Peyer's patch (tissue), 4 donors: ENCODE measurements around the gene PPP2R2C. TPM values are rescaled to one million over a fixed set of nuclear protein-coding genes. Genes with fewer than 3 reads are reported as not detected.

ENCODE experiments used
- DNase-seq, 3 donors: peaks; one replicate each; pipeline ENCODE4 v3.0.0-alpha.2; 2017 to 2019
- H3K27ac ChIP-seq, 4 donors: fragments of 200-600 bp; sonication (generic); one replicate each; pipeline ENCODE4 v1.5.1; 2016 to 2019
- H3K27me3 ChIP-seq, 2 donors: fragments of 200-600 bp; sonication (generic); one replicate each; pipeline ENCODE4 v1.5.1; 2019
- H3K36me3 ChIP-seq, 3 donors: fragments of 200-600 bp; sonication (generic); one replicate each; pipeline ENCODE4 v1.5.1; 2016 to 2019
- H3K4me1 ChIP-seq, 4 donors: fragments of 200-600 bp; sonication (generic); one replicate each; pipeline ENCODE4 v1.5.1; 2016 to 2019
- H3K4me3 ChIP-seq, 4 donors: fragments of 200-600 bp; sonication (generic); 1 replicate in 3 of 4; 2 replicates in 1 of 4; pipeline ENCODE4 v1.5.1; 2016 to 2019; ENCODE audit warnings: mild to moderate bottlenecking in 1 of 4
- H3K9me3 ChIP-seq, 4 donors: fragments of 200-600 bp; sonication (generic); one replicate each; pipeline ENCODE4 v1.5.1; 2016 to 2019; ENCODE audit warnings: mild to moderate bottlenecking in 1 of 4
- CTCF ChIP-seq, 6 experiments: fragments of 450-650 bp in 4 of 6; fragments of 200-600 bp in 2 of 6; sonication (generic) in 1 of 6; IDR thresholded peaks; one replicate each; pipeline ENCODE4 v1.5.1; 2017 to 2019; ENCODE audit warnings: antibody characterized with exemption in 6 of 6, mild to moderate bottlenecking in 3 of 6, moderate library complexity in 1 of 6
- POLR2A ChIP-seq, 2 donors: fragments of 450-650 bp; IDR thresholded peaks; one replicate each; pipeline ENCODE4 v1.5.1; 2017; ENCODE audit warnings: antibody characterized with exemption in 2 of 2, mild to moderate bottlenecking in 2 of 2, moderate library complexity in 2 of 2
- total RNA-seq, 4 donors: library from RNA; depleted of rRNA; stranded (reverse); fragments of >200 nt; gene quantifications; one replicate each; pipeline ENCODE4 v1.1.0, GENCODE V29; 2016

PPP2R2C gene
- total RNA-seq, 4 donors from 2014 or later: 0.27 to 4.1 TPM; not detected in 2

GRCh38 chr4:6504900-6505496, 32.6 kb upstream of the PPP2R2C start:
- no peaks in the 10 kb centered on the region for H3K36me3 ChIP-seq
- no peaks in the 10 kb centered on the region for H3K4me1 ChIP-seq
- no peak overlapping the region for H3K4me3 ChIP-seq
- peaks cover 0 to 11% (median 0%) of the 10 kb centered on the region in 4 donors for H3K9me3 ChIP-seq
- no peak for DNase-seq
- H3K27me3 ChIP-seq: no peaks in the 10 kb centered on the region
- TF ChIP-seq POLR2A (IDR thresholded peaks at IDR 0.05): no peak
- no peak overlapping the region for H3K27ac ChIP-seq

GRCh38 chr4:6502747-6503465, 30.5 kb upstream of the PPP2R2C start:
- H3K9me3 ChIP-seq: peaks cover 0 to 11% (median 0%) of the 10 kb centered on the region in 4 donors
- no peaks in the 10 kb centered on the region for H3K27me3 ChIP-seq
- H3K27ac ChIP-seq: no peak overlapping the region
- H3K4me1 ChIP-seq: no peaks in the 10 kb centered on the region
- no peaks in the 10 kb centered on the region for H3K36me3 ChIP-seq
- TF ChIP-seq POLR2A (IDR thresholded peaks at IDR 0.05) (no peak), CTCF (IDR thresholded peaks at IDR 0.05) (no peak)
- DNase-seq: no peak
- H3K4me3 ChIP-seq: no peak overlapping the region

GRCh38 chr4:6502147-6502546, 29.7 kb upstream of the PPP2R2C start:
- Histone ChIP-seq H3K9me3 (peaks cover 0 to 11% (median 0%) of the 10 kb centered on the region in 4 donors), H3K4me3 (no peak overlapping the region), H3K4me1 (no peaks in the 10 kb centered on the region), H3K27ac (no peak overlapping the region), H3K27me3 (no peaks in the 10 kb centered on the region), H3K36me3 (no peaks in the 10 kb centered on the region)
- DNase-seq: no peak
- TF ChIP-seq POLR2A (IDR thresholded peaks at IDR 0.05): no peak
- TF ChIP-seq CTCF (IDR thresholded peaks at IDR 0.05): no peak

- H3K4me1 ChIP-seq: no peaks in the 10 kb centered on the region
- H3K9me3 ChIP-seq: peaks cover 0 to 11% (median 0%) of the 10 kb centered on the region in 4 donors
- no peak for DNase-seq
- no peaks in the 10 kb centered on the region for H3K27me3 ChIP-seq
- H3K4me3 ChIP-seq: no peak overlapping the region
- H3K27ac ChIP-seq: no peak overlapping the region
- TF ChIP-seq CTCF (IDR thresholded peaks at IDR 0.05): no peak
- TF ChIP-seq POLR2A (IDR thresholded peaks at IDR 0.05): no peak
- no peaks in the 10 kb centered on the region for H3K36me3 ChIP-seq
Observed at GRCh38 chr4:6501171-6501570, 28.8 kb upstream of the PPP2R2C start.

- no peaks in the 10 kb centered on the region for H3K4me1 ChIP-seq
- TF ChIP-seq POLR2A (IDR thresholded peaks at IDR 0.05) (no peak), CTCF (IDR thresholded peaks at IDR 0.05) (no peak)
- H3K9me3 ChIP-seq: peaks cover 0 to 11% (median 0%) of the 10 kb centered on the region in 4 donors
- H3K4me3 ChIP-seq: no peak overlapping the region
- no peaks in the 10 kb centered on the region for H3K36me3 ChIP-seq
- no peak overlapping the region for H3K27ac ChIP-seq
- no peaks in the 10 kb centered on the region for H3K27me3 ChIP-seq
- DNase-seq: no peak
Observed at GRCh38 chr4:6500481-6501140, 28.2 kb upstream of the PPP2R2C start.

GRCh38 chr4:6499238-6499600, 26.8 kb upstream of the PPP2R2C start:
- Histone ChIP-seq H3K27ac (no peak overlapping the region), H3K36me3 (no peaks in the 10 kb centered on the region), H3K9me3 (peaks cover 0 to 2% (median 0%) of the 10 kb centered on the region in 4 donors), H3K27me3 (no peaks in the 10 kb centered on the region), H3K4me1 (no peaks in the 10 kb centered on the region), H3K4me3 (no peak overlapping the region)
- TF ChIP-seq CTCF (IDR thresholded peaks at IDR 0.05) (no peak), POLR2A (IDR thresholded peaks at IDR 0.05) (no peak)
- DNase-seq: no peak
